Measurements from ENCODE around the gene PRKAR1B.

DNA sequence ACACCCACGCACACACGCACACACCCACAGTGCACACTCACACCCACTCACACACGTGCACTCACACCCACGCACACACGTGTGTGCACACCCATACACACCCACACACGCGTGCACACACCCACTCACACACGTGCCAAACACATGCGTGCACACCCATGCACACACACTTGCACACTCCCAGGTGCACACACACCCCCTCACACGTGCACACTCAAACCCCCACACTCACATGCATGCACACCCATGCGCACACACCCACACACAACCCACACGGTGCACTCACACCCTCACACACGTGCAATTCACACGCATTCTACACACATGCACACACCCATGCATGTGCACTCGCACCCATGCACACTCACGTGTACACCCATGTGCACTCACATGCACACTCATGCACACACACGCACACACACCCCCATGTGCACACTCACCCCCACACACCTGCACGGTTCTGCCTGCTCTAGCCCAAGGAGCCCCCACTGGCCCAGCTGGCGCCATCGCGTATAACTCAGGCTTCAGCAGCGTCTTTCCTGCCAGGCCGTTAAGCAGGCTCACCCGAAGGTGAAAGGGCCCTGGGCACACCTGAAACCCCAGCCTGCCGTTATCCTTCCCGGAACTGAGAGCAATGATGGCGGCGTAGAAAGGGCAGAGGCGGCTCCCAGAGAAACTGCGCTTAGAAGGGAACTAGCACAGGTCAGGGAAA is 143.5 kb downstream of the PRKAR1B start:
- TF ChIP-seq YY1 (IDR thresholded peaks at IDR 0.05; ENCODE audit: insufficient read depth, insufficient read length) (no peak), ZNF274 (IDR thresholded peaks at IDR 0.05; ENCODE audit: low read depth, low read length) (no peak), SUZ12 (IDR thresholded peaks at IDR 0.05; ENCODE audit: extremely low read depth, insufficient read depth, insufficient read length) (no peak)

Measured in NT2/D1 (cell line).